Vagina (tissue), 2 donors: ENCODE results near the gene ADAMTS19.

ENCODE experiments used
- POLR2A ChIP-seq, 2 donors: fragments of 450-650 bp; IDR thresholded peaks; one replicate each; pipeline ENCODE4 v1.6.1; 2017; ENCODE audit warnings: antibody characterized with exemption in 2 of 2, mild to moderate bottlenecking in 2 of 2, moderate library complexity in 2 of 2
- TF ChIP-seq, protein P1 (sequence below), 3 experiments: fragments of 450-650 bp in 2 of 3; fragments of 200-600 bp in 1 of 3; sonication (generic) in 1 of 3; IDR thresholded peaks; one replicate each; pipeline ENCODE4 v1.5.1; 2017 to 2019; ENCODE audit warnings: antibody characterized with exemption in 3 of 3, mild to moderate bottlenecking in 2 of 3, moderate library complexity in 2 of 3

DNA sequence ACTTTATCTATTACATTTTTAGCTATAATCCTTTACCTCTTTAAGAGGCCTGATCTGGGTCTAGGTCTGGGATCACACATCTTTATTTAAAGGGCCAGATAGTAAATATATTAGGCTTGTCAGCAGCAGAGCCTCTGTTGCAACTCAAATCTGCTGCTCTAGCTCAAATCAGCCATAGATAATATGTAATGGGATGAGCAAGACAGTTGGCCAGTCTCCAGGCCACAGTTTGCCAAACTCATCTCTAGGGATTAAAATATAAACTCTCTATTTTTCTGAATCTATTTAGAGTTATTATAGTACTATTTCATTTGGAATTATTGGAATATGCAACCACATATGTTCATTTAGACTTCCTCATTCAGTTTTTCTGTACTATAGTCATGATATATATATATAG, 171.9 kb downstream of the ADAMTS19 start:
- TF ChIP-seq, protein P1, sequence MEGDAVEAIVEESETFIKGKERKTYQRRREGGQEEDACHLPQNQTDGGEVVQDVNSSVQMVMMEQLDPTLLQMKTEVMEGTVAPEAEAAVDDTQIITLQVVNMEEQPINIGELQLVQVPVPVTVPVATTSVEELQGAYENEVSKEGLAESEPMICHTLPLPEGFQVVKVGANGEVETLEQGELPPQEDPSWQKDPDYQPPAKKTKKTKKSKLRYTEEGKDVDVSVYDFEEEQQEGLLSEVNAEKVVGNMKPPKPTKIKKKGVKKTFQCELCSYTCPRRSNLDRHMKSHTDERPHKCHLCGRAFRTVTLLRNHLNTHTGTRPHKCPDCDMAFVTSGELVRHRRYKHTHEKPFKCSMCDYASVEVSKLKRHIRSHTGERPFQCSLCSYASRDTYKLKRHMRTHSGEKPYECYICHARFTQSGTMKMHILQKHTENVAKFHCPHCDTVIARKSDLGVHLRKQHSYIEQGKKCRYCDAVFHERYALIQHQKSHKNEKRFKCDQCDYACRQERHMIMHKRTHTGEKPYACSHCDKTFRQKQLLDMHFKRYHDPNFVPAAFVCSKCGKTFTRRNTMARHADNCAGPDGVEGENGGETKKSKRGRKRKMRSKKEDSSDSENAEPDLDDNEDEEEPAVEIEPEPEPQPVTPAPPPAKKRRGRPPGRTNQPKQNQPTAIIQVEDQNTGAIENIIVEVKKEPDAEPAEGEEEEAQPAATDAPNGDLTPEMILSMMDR (IDR thresholded peaks at IDR 0.05) = no peak
- no peak for TF ChIP-seq POLR2A (IDR thresholded peaks at IDR 0.05)
